ENCODE data around the gene CHPF. TPM values are rescaled to one million over a fixed set of nuclear protein-coding genes. Genes with fewer than 3 reads are reported as not detected.

CHPF gene
- total RNA-seq, 1 experiment from 2014 or later: 139 TPM

DNA sequence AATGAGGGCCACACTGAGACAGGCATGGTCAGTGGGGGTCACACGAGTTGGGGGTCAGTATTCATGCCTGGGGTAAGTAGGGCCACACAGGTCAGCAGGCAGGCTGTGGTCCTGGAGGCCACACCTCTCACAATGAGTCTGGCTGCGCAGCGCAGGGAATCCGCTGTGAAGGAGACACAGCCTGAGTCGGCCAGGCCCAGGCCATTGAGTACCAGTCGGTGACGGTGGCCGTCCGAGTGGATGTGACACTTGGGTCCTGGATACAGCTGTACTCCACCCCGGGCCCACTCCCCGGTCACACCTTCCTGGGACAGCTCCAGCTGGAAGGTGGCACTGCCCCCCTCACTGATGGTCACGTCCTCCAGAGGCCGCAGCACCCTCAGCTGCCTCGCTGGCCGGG lies 10.7 kb upstream of the CHPF start:
- Histone ChIP-seq H3K36me3 (ENCODE audit: low read depth, low read length) (no peaks in the 10 kb centered on the region), H3F3A (ENCODE audit: low read length, unreplicated experiment) (no peaks in the 10 kb centered on the region), H3K9ac (ENCODE audit: low read length) (no peak overlapping the region), H3K9me2 (replicated peaks; ENCODE audit: low read length) (no peaks in the 10 kb centered on the region), H4K20me1 (ENCODE audit: low read length) (no peaks in the 10 kb centered on the region), H3K27ac (ENCODE audit: low read length) (no peak overlapping the region), H3K79me2 (ENCODE audit: low read length) (no peaks in the 10 kb centered on the region), H3K4me1 (ENCODE audit: insufficient read depth, low read length) (peaks cover 9% of the 10 kb centered on the region), H3K9me3 (ENCODE audit: low read length) (no peaks in the 10 kb centered on the region), H3K27me3 (ENCODE audit: low read length) (no peaks in the 10 kb centered on the region), H2AFZ (ENCODE audit: low read length) (no peak overlapping the region), H3K4me3 (ENCODE audit: low read length) (no peak overlapping the region), H3K4me2 (ENCODE audit: low read length) (no peak overlapping the region)
- DNase-seq (no peak), ATAC-seq (no peak)
- ChIA-PET CTCF (no interaction called here), POLR2A (ENCODE audit: unreplicated experiment) (no interaction called here)
- no peak for TF ChIP-seq EZH2phosphoT487 (IDR thresholded peaks at IDR 0.05; ENCODE audit: borderline replicate concordance, low read length)
- TF ChIP-seq, protein P1, sequence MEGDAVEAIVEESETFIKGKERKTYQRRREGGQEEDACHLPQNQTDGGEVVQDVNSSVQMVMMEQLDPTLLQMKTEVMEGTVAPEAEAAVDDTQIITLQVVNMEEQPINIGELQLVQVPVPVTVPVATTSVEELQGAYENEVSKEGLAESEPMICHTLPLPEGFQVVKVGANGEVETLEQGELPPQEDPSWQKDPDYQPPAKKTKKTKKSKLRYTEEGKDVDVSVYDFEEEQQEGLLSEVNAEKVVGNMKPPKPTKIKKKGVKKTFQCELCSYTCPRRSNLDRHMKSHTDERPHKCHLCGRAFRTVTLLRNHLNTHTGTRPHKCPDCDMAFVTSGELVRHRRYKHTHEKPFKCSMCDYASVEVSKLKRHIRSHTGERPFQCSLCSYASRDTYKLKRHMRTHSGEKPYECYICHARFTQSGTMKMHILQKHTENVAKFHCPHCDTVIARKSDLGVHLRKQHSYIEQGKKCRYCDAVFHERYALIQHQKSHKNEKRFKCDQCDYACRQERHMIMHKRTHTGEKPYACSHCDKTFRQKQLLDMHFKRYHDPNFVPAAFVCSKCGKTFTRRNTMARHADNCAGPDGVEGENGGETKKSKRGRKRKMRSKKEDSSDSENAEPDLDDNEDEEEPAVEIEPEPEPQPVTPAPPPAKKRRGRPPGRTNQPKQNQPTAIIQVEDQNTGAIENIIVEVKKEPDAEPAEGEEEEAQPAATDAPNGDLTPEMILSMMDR (conservative IDR thresholded peaks at IDR 0.05; ENCODE audit: low read depth, low read length): no peak
- TF ChIP-seq EZH2 (IDR thresholded peaks at IDR 0.05; ENCODE audit: low read length, unreplicated experiment): no peak
- BruUV-seq (replicated peaks): no TSS peak
- intact Hi-C loops (cut with micrococcal nuclease): no loop called here

GRCh38 chr2:219553463-219553963 lies 9.9 kb upstream of the CHPF start:
- POLR2A ChIA-PET (ENCODE audit: unreplicated experiment): no interaction called here

DNA sequence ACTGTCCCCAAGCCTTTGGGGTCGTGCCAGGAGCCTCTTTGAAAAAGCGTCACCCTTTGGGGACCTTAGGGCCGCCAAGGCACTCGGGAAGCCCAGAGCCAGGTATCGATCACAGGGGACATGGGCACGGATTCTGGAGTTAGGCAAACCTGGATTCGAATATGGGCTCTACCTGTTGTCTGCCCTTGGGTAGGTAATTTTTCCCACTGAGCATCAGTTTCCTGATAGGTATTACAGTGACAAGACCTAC lies 9.5 kb upstream of the CHPF start:
- intact Hi-C loops (cut with micrococcal nuclease): no loop called here
- Histone ChIP-seq H3K4me3 (ENCODE audit: low read length) (peak overlapping the region; percentile 72), H4K20me1 (ENCODE audit: low read length) (no peaks in the 10 kb centered on the region), H3K9me2 (replicated peaks; ENCODE audit: low read length) (no peaks in the 10 kb centered on the region), H3F3A (ENCODE audit: low read length, unreplicated experiment) (no peaks in the 10 kb centered on the region), H3K4me2 (ENCODE audit: low read length) (peak overlapping the region; percentile 93), H3K9me3 (ENCODE audit: low read length) (no peaks in the 10 kb centered on the region), H3K79me2 (ENCODE audit: low read length) (no peaks in the 10 kb centered on the region), H3K27me3 (ENCODE audit: low read length) (no peaks in the 10 kb centered on the region), H3K36me3 (ENCODE audit: low read depth, low read length) (no peaks in the 10 kb centered on the region), H2AFZ (ENCODE audit: low read length) (peak overlapping the region; percentile 86), H3K27ac (ENCODE audit: low read length) (no peak overlapping the region), H3K9ac (ENCODE audit: low read length) (no peak overlapping the region), H3K4me1 (ENCODE audit: insufficient read depth, low read length) (peaks cover 9% of the 10 kb centered on the region)
- no peak for TF ChIP-seq EZH2phosphoT487 (IDR thresholded peaks at IDR 0.05; ENCODE audit: borderline replicate concordance, low read length)
- TF ChIP-seq EZH2 (IDR thresholded peaks at IDR 0.05; ENCODE audit: low read length, unreplicated experiment): no peak
- TF ChIP-seq, protein P1 (conservative IDR thresholded peaks at IDR 0.05; ENCODE audit: low read depth, low read length): no peak
- ChIA-PET CTCF (interaction anchor here (0.5 kb wide), 2 partner anchors 11 to 506 kb away, joined by 3 to 7 read pairs; no protein-coding TSS in a partner anchor), POLR2A (ENCODE audit: unreplicated experiment) (no interaction called here)
- no peak for ATAC-seq
- no peak for DNase-seq
- no TSS peak for BruUV-seq (replicated peaks)

More at GRCh38 chr2:219553463-219553963, 9.9 kb upstream of the CHPF start:
- no peaks in the 10 kb centered on the region for H3K79me2 ChIP-seq (ENCODE audit: low read length)
- ATAC-seq (no peak), DNase-seq (no peak)
- intact Hi-C loops (cut with micrococcal nuclease): no loop called here
- CTCF ChIA-PET: no interaction called here
- H3K27ac ChIP-seq (ENCODE audit: low read length): no peak overlapping the region
- no TSS peak for BruUV-seq (replicated peaks)
- H3K4me3 ChIP-seq (ENCODE audit: low read length): no peak overlapping the region; the same call in 1 of the 2 replicates
- TF ChIP-seq, protein P1 (conservative IDR thresholded peaks at IDR 0.05; ENCODE audit: low read depth, low read length): no peak
- TF ChIP-seq EZH2phosphoT487 (IDR thresholded peaks at IDR 0.05; ENCODE audit: borderline replicate concordance, low read length) (no peak), EZH2 (IDR thresholded peaks at IDR 0.05; ENCODE audit: low read length, unreplicated experiment) (no peak)
- H3K4me2 ChIP-seq (ENCODE audit: low read length): peak overlapping the region; percentile 93
- no peak overlapping the region for H2AFZ ChIP-seq (ENCODE audit: low read length)
- no peaks in the 10 kb centered on the region for H3K36me3 ChIP-seq (ENCODE audit: low read depth, low read length)
- no peaks in the 10 kb centered on the region for H4K20me1 ChIP-seq (ENCODE audit: low read length)
- no peaks in the 10 kb centered on the region for H3F3A ChIP-seq (ENCODE audit: low read length, unreplicated experiment)
- no peak overlapping the region for H3K9ac ChIP-seq (ENCODE audit: low read length)
- peaks cover 9% of the 10 kb centered on the region for H3K4me1 ChIP-seq (ENCODE audit: insufficient read depth, low read length)
- H3K27me3 ChIP-seq (ENCODE audit: low read length): no peaks in the 10 kb centered on the region
- H3K9me2 ChIP-seq (replicated peaks; ENCODE audit: low read length): no peaks in the 10 kb centered on the region
- H3K9me3 ChIP-seq (ENCODE audit: low read length): no peaks in the 10 kb centered on the region

All from PC-3 (cell line).